ENCODE results near the gene ARHGEF1. TPM values are rescaled to one million over a fixed set of nuclear protein-coding genes. Genes with fewer than 3 reads are reported as not detected.
A peak's percentile ranks its signal among the peaks of the same experiment; 100 is the strongest.

The ARHGEF1 gene
- total and polyA plus RNA-seq, 2 donors (not counting 1 experiment from before 2014, with no cell fraction given): 646 to 886 TPM

GRCh38 chr19:41883821-41884733, 1.1 kb downstream of the ARHGEF1 start:
- peak overlapping the region; percentile 61 for H2AFZ ChIP-seq (ENCODE audit: insufficient read depth, low read depth, low read length, poor library complexity, severe bottlenecking)

More at GRCh38 chr19:41883821-41884733, 1.1 kb downstream of the ARHGEF1 start:
- Mint-ChIP-seq H3K4me1 (peaks cover 78% of the 10 kb centered on the region), H3K27me3 (no peaks in the 10 kb centered on the region), H3K4me3 (peak overlapping the region; percentile 93), H3K27ac (peak overlapping the region; percentile 98), H3K9me3 (ENCODE audit: insufficient read depth) (no peaks in the 10 kb centered on the region)
- DNase-seq (peak; percentile 95), ATAC-seq (ENCODE audit: low read depth) (peak; percentile 78)
- under 1% methylated on average over 66 of the region's 66 CpGs for WGBS (ENCODE audit: insufficient coverage)
- no peaks in the 10 kb centered on the region for H3K27me3 ChIP-seq (replicated peaks in 1 of 4; ENCODE audit: control extremely low read depth in 1 of 4, control insufficient read depth in 3 of 4, insufficient read depth in 4 of 4, low read length in 3 of 4)
- CTCF ChIA-PET: interaction anchor here (0.9 to 7.3 kb wide), 8 partner anchors 10 to 145 kb away, joined by 3 to 180 read pairs (median 8); partner anchors contain the start of genes CD79A and RPS19
- TF ChIP-seq CTCF (IDR thresholded peaks at IDR 0.05): no peak
- intact Hi-C loops (cut with micrococcal nuclease): loop anchor here (1.0 to 5.0 kb wide), 5 partner anchors 9 to 193 kb away; partner anchors contain the start of genes RABAC1 and ZNF574
- peaks cover 71% of the 10 kb centered on the region for H4K20me1 ChIP-seq (ENCODE audit: control insufficient read depth, insufficient read depth, low read length, poor library complexity, severe bottlenecking)
- peak overlapping the region; percentile 83 to 100 (median 97) for H3K4me3 ChIP-seq (ENCODE audit: control extremely low read depth in 1 of 5, extremely low read depth in 1 of 5, insufficient read depth in 1 of 5, low read depth in 2 of 5, low read length in 4 of 5)
- peak overlapping the region; percentile 94 for H3K9ac ChIP-seq (ENCODE audit: low read length)
- POLR2A ChIA-PET: interaction anchor here (0.6 to 4.3 kb wide), 11 partner anchors 11 to 65 kb away, joined by 3 to 85 read pairs (median 5); partner anchors contain the start of genes ERFL and RPS19
- peaks cover 0 to 40% of the 10 kb centered on the region in 2 experiments for H3K36me3 ChIP-seq (replicated peaks in 1 of 2; ENCODE audit: control extremely low read depth in 1 of 2, control insufficient read depth in 1 of 2, extremely low read depth in 1 of 2, insufficient read depth in 2 of 2, low read length in 1 of 2)
- H3K4me2 ChIP-seq (replicated peaks; ENCODE audit: low read depth, low read length, poor library complexity, severe bottlenecking): peak overlapping the region; percentile 87
- H3K4me1 ChIP-seq (ENCODE audit: control insufficient read depth in 2 of 2, insufficient read depth in 2 of 2, low read length in 2 of 2): peaks cover 72 to 83% of the 10 kb centered on the region in 2 donors
- peaks cover 89% of the 10 kb centered on the region for H3K79me2 ChIP-seq (ENCODE audit: control insufficient read depth, insufficient read depth, low read length)
- no peaks in the 10 kb centered on the region for H3K9me3 ChIP-seq (ENCODE audit: control extremely low read depth in 1 of 3, control insufficient read depth in 2 of 3, insufficient read depth in 1 of 3, low read length in 2 of 3)
- H3K27ac ChIP-seq (ENCODE audit: low read length in 2 of 2): peak overlapping the region; percentile 72 to 87
